GM23248 (cell line): Measurements from ENCODE around the gene USF3. TPM values are rescaled to one million over a fixed set of nuclear protein-coding genes. Genes with fewer than 3 reads are reported as not detected.

Experiments
- DNase-seq: peaks from one replicate; pipeline ENCODE4 v3.0.0-alpha.2; 2015
- H2AFZ ChIP-seq: fragments of 200-600 bp; sonication (generic); 2 replicates; pipeline ENCODE4 v1.6.1; 2016; ENCODE audit warnings: antibody characterized with exemption
- H3F3A ChIP-seq: fragments of 200-600 bp; sonication (generic); 2 replicates; pipeline ENCODE4 v1.6.1; 2016; ENCODE audit warnings: mild to moderate bottlenecking, antibody characterized with exemption, mixed run types; ENCODE audit not compliant: insufficient read depth
- H3K27ac ChIP-seq: fragments of 200-600 bp; sonication (generic); 2 replicates; pipeline ENCODE4 v1.5.1; 2016; ENCODE audit warnings: mild to moderate bottlenecking
- H3K27me3 ChIP-seq: fragments of 200-600 bp; sonication (generic); replicated peaks from 2 replicates; pipeline ENCODE4 v1.6.1; 2016; ENCODE audit warnings: mild to moderate bottlenecking; ENCODE audit not compliant: insufficient read depth
- H3K36me3 ChIP-seq: fragments of 200-600 bp; sonication (generic); 2 replicates; pipeline ENCODE4 v1.6.1; 2016; ENCODE audit warnings: low read depth, mild to moderate bottlenecking
- H3K4me1 ChIP-seq: fragments of 200-600 bp; sonication (generic); 2 replicates; pipeline ENCODE4 v1.6.1; 2016; ENCODE audit warnings: mild to moderate bottlenecking; ENCODE audit not compliant: insufficient read depth
- H3K4me2 ChIP-seq: fragments of 200-600 bp; sonication (generic); one replicate; pipeline ENCODE4 v1.6.1; 2016; ENCODE audit warnings: mild to moderate bottlenecking; ENCODE audit not compliant: unreplicated experiment
- H3K4me3 ChIP-seq: fragments of 200-600 bp; sonication (generic); 2 replicates; pipeline ENCODE4 v1.5.1; 2016; ENCODE audit warnings: mild to moderate bottlenecking
- H3K79me2 ChIP-seq: fragments of 200-600 bp; sonication (generic); 2 replicates; pipeline ENCODE4 v1.6.1; 2016; ENCODE audit warnings: mild to moderate bottlenecking; ENCODE audit not compliant: insufficient read depth
- H3K9ac ChIP-seq: fragments of 200-600 bp; sonication (generic); 2 replicates; pipeline ENCODE4 v1.6.1; 2016; ENCODE audit warnings: mild to moderate bottlenecking
- H3K9me2 ChIP-seq: fragments of 200-600 bp; sonication (generic); 2 replicates; pipeline ENCODE4 v1.6.1; 2016; ENCODE audit warnings: mixed run types, mild to moderate bottlenecking, moderate library complexity; ENCODE audit not compliant: insufficient read depth
- H3K9me3 ChIP-seq: fragments of 200-600 bp; sonication (generic); one replicate; pipeline ENCODE4 v1.6.1; 2017; ENCODE audit warnings: low read depth
- H4K20me1 ChIP-seq: fragments of 200-600 bp; sonication (generic); 2 replicates; pipeline ENCODE4 v1.6.0; 2016; ENCODE audit not compliant: insufficient read depth
- EZH2 ChIP-seq: fragments of 200-600 bp; sonication (generic); IDR thresholded peaks from 2 replicates; pipeline ENCODE4 v1.6.1; 2018; ENCODE audit warnings: antibody characterized with exemption, mild to moderate bottlenecking; ENCODE audit not compliant: insufficient read depth, poor library complexity, severe bottlenecking
- EZH2phosphoT487 ChIP-seq: fragments of 200-600 bp; sonication (generic); IDR thresholded peaks from 2 replicates; pipeline ENCODE4 v1.6.1; 2018; ENCODE audit warnings: antibody characterized with exemption, moderate library complexity, mild to moderate bottlenecking, low read depth; ENCODE audit not compliant: insufficient read depth
- WGBS, 2 experiments: methylation state at CpG; one replicate each; pipeline ENCODE4 v1.1.6; 2015 to 2017; ENCODE audit warnings: low lambda C conversion rate in 2 of 2, low coverage in 1 of 2; ENCODE audit errors: missing lambda C conversion rate in 2 of 2; 5-methylcytosine and 5-hydroxymethylcytosine counted together
- in situ Hi-C: fragments of 300-500 bp; cut with MboI; formaldehyde crosslinking; loops from 2 replicates; pipeline ENCODE4 v1.15.0; 2020
- polyA plus RNA-seq: library from polyadenylated mRNA; unstranded; fragments of >200 nt; fragmentation: Nextera tagmentation; extraction: Ambion mirVana; gene quantifications from 2 replicates; pipeline ENCODE4 v1.2.1, GENCODE V29; 2016
- total RNA-seq: library from RNA; depleted of rRNA; stranded (reverse); fragments of >200 nt; shearing (Covaris generic); gene quantifications from 2 replicates; pipeline ENCODE4 v1.2.3, GENCODE V29; 2014

USF3 gene
- total and polyA plus RNA-seq, 2 experiments from 2014 or later = 3.5 to 8.1 TPM

DNA sequence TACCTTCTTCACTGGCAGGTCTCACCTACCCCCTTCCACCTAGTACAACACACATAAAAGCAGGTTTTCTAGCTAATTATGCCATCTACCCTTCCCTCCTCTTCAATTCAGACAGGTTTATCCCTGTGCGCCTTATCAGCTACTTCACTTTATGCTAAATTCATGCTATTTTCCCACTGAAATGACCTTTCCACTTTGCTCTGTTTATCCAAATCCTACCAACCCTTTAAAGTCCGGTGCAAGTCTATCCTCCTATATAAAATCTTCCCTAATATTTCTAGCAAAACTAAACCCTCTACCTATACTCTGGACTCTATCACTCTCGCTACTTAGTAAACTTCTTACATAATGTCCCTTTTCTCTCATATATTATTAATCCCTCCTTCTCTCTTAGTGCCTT is 6.0 kb downstream of the USF3 start:
- DNase-seq = no peak
- in situ Hi-C loops = no loop called here

DNA sequence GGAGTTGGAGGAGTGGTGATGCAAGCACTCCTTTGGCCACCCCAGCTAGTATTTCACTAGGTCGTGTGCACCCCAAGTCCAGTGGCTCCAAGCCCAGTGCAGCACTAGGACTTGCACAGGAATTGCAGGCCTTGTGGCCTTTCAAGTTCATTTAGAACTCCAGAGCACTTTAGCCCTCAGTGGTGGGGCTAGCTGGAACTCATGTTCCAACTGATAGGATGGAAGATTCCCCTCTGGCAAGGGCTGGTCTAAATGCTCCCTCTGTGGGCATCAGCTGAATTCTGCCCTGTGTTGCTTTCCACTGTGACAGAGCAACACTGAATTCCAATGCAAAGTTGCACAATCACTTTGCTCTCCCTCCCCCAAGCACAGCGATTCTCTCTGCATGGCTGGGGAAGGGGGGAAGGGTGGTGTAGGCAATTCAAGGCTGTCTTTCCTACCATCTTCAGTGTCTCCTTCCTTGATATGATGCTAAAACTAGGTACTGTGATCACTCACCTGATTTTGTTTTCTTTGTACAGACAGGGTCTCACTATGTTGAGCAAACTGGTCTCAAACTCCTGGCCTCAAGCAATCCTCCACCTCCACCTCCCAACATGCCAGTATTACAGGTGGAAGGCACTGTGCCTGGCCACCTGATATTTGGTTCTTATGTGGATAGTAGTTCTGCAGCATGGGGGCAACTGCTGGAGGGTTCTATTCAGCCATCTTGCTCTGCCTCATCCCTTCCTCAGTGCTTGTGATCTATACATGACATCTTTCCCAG is 10.3 kb downstream of the USF3 start:
- Histone ChIP-seq H3K4me1 (peaks cover 8% of the 10 kb centered on the region), H3F3A (no peaks in the 10 kb centered on the region), H3K9ac (no peak overlapping the region), H3K4me2 (peak overlapping the region; percentile 9), H3K9me3 (no peaks in the 10 kb centered on the region), H3K36me3 (no peaks in the 10 kb centered on the region; the same call in 1 of the 2 replicates), H3K27ac (0 out of 2 replicates have a peak overlapping the region, but pooled peaks have one; percentile 22), H3K9me2 (no peaks in the 10 kb centered on the region), H4K20me1 (no peaks in the 10 kb centered on the region), H2AFZ (no peak overlapping the region), H3K79me2 (peaks cover 81% of the 10 kb centered on the region), H3K27me3 (no peaks in the 10 kb centered on the region), H3K4me3 (no peak overlapping the region)
- no peak for TF ChIP-seq EZH2phosphoT487
- no peak for TF ChIP-seq EZH2
- DNase-seq = peak; percentile 46
- WGBS, 2 experiments = 85 to 90% methylated on average over 2 of the region's 2 CpGs
- in situ Hi-C loops = no loop called here

More for the DNA sequence above, 6.0 kb downstream of the USF3 start:
- Histone ChIP-seq H3K9me2 (no peaks in the 10 kb centered on the region), H3K27ac (no peak overlapping the region), H4K20me1 (no peaks in the 10 kb centered on the region), H3F3A (peaks cover 5% of the 10 kb centered on the region), H3K9ac (no peak overlapping the region), H3K36me3 (no peaks in the 10 kb centered on the region; the same call in 1 of the 2 replicates), H3K4me3 (no peak overlapping the region), H2AFZ (no peak overlapping the region), H3K4me2 (no peak overlapping the region), H3K27me3 (no peaks in the 10 kb centered on the region), H3K9me3 (no peaks in the 10 kb centered on the region), H3K79me2 (peaks cover 96% of the 10 kb centered on the region), H3K4me1 (peaks cover 17% of the 10 kb centered on the region)
- WGBS, 2 experiments = 98% methylated on average over 3 of the region's 3 CpGs
- no peak for TF ChIP-seq EZH2
- no peak for TF ChIP-seq EZH2phosphoT487

DNA sequence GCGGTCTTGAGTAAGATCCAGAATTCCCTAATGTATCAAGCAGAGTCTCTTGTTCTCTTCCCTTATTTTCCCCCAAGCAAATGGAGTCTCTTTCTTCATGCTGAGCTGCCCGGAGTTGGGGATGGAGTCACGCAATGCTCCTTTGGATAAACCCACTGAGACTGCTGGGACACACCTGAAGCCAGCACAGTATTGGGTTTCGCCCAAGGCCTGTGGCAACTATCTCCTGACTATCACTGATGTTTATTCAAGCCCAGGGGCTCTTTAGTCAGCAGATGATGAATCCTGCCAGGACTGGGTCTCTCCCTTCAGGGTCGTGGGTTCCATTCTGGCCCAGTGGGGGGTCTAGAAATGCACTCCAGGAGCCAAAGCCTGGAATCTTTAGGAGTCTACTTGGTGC is 11.3 kb downstream of the USF3 start:
- WGBS, 2 experiments = 88 to 89% methylated on average over 5 of the region's 5 CpGs
- no peak for DNase-seq
- in situ Hi-C loops = no loop called here

DNA sequence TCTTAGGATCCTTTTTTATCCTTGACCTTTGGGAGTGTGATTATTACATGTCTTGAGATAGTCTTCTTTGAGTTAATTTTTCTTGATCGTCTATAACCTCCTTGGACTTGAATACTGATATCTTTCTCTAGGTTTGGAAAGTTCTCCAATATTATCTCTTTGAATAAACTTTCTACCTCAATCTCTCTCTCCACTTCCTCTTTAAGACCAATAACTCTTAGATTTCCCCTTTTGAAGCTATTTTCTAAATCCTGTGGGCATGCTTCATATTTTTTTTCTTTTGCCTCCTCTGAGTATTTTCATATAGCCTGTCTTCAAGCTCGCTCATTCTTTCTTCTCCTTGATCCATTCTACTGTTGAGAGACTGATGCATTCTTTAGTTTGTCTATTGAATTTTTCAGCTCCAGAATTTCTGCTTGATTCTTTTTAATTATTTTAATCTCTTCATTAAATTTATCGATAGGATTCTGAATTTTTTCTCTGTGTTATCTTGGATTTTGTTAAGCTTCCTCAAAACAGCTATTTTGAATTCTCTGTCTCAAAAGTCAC is 12.1 kb downstream of the USF3 start:
- no peaks in the 10 kb centered on the region for H4K20me1 ChIP-seq
- H3K4me1 ChIP-seq = peaks cover 8% of the 10 kb centered on the region
- no peaks in the 10 kb centered on the region for H3F3A ChIP-seq
- 96 to 99% methylated on average over 3 of the region's 3 CpGs for WGBS, 2 experiments
- H3K4me2 ChIP-seq = no peak overlapping the region
- DNase-seq = no peak
- no peak overlapping the region for H3K4me3 ChIP-seq
- H2AFZ ChIP-seq = no peak overlapping the region
- no peaks in the 10 kb centered on the region for H3K9me2 ChIP-seq
- in situ Hi-C loops = no loop called here
- no peak for TF ChIP-seq EZH2
- no peak for TF ChIP-seq EZH2phosphoT487
- no peaks in the 10 kb centered on the region for H3K9me3 ChIP-seq
- no peaks in the 10 kb centered on the region for H3K27me3 ChIP-seq
- no peaks in the 10 kb centered on the region; the same call in 1 of the 2 replicates for H3K36me3 ChIP-seq
- peaks cover 75% of the 10 kb centered on the region for H3K79me2 ChIP-seq
- no peak overlapping the region for H3K27ac ChIP-seq
- no peak overlapping the region for H3K9ac ChIP-seq

More for the DNA sequence above, 11.3 kb downstream of the USF3 start:
- no peaks in the 10 kb centered on the region for H3K9me3 ChIP-seq
- TF ChIP-seq EZH2 (no peak), EZH2phosphoT487 (no peak)
- H3K36me3 ChIP-seq = no peaks in the 10 kb centered on the region; the same call in 1 of the 2 replicates
- no peak overlapping the region for H2AFZ ChIP-seq
- no peaks in the 10 kb centered on the region for H3K27me3 ChIP-seq
- no peaks in the 10 kb centered on the region for H4K20me1 ChIP-seq
- no peak overlapping the region for H3K9ac ChIP-seq
- H3K4me1 ChIP-seq = peaks cover 8% of the 10 kb centered on the region
- no peak overlapping the region for H3K27ac ChIP-seq
- H3K4me3 ChIP-seq = no peak overlapping the region
- no peak overlapping the region for H3K4me2 ChIP-seq
- peaks cover 81% of the 10 kb centered on the region for H3K79me2 ChIP-seq
- H3K9me2 ChIP-seq = no peaks in the 10 kb centered on the region
- H3F3A ChIP-seq = no peaks in the 10 kb centered on the region
